GM21786 (cell line): ENCODE data around the gene JMJD8.

ENCODE experiments used
- ATAC-seq: cut with Tn5 transposase; IDR thresholded peaks from one replicate; pipeline ENCODE4 v1.9.1; 2021; ENCODE audit not compliant: unreplicated experiment

The JMJD8 gene

DNA sequence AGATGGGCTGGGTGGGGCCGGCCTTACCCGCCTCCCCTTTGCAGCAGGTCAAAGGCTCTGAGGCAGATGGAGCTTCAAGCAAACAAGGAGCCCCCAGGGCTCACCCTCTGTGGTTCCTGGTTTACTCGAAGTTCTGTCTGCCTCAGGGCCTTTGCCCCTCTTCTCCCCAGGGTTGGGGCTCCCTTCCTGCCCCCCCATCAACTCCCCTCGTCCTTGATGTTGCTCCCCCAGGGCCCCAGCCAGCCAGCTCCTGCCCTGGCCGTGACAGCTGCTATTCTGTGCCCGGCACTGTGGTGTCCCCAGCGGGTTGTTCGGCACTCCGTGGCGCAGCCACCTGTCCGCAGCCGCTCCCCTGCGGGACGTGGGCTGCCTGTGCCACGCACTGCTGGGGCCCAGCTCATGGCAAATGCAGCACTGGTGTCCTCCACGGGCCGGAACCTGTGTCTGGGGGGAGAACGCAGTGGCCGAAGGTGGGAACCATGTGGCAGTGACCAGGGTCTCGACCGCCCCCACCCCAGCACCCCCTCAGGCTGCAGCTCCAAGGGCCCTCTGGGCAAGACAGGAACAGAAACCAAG, 26.5 kb upstream of the JMJD8 start:
- no peak for ATAC-seq

DNA sequence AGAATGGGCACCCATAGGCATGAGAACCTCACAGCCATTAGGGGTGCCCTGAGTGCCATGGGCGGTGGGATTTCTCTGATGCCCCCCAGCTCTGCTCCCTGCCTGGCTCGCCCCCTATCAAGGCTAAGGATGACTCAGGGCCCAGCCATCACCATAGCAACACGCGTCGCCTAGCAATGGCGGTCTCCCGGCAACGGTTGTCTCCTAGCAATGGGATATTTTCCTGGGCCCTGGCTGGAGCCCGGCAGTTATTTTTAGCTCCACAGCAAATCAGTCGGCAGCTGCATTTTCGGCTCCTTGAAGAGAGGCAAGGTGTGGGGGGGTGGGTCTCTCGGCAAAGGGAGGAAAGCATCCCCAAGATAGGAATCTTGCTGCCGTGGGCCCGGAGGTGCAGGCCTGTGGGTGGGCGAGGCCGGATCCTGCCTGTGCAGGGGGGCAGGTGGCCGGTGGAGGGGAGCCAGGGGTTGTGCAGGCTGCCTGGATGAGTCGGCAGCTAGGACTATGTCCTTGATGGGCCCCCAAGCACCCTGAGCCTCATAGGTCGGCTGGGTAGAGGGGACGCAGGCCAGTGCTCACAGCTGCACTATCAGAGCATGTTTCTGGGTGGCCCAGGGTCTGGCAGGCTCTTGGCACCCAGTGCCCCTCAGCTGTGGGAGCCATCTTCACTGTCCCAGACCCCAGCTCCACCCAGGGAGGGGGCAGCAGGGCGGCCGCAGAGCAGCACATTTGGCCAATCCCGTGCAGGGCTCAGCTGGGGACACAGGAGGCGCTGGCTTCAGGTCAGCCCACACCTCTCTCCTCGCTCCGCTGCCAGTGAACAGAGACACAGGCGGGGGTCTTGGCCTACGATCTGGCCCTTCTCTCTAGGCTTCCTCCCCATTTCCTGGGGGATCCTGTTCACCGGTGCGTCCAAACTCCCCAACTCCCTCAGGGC, 25.7 kb upstream of the JMJD8 start:
- no peak for ATAC-seq

DNA sequence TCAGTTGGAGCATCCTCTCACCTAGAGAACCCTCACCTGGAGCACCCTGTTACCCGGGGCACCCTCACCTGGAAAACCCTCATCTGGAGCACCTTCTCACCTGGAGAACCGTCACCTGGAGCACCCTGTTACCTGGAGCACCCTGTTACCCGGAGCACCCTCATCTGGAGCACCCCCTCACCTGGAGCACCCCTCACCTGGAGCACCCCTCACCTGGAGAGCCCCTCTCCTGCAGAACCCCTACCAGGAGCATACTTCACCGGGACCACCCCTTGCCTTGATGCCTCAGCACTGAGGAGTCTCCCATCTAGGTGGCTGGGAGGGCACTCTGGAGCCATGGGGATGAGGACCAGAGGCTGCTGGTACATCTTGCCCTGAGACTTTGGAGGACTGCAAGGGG, 24.8 kb upstream of the JMJD8 start:
- no peak for ATAC-seq

DNA sequence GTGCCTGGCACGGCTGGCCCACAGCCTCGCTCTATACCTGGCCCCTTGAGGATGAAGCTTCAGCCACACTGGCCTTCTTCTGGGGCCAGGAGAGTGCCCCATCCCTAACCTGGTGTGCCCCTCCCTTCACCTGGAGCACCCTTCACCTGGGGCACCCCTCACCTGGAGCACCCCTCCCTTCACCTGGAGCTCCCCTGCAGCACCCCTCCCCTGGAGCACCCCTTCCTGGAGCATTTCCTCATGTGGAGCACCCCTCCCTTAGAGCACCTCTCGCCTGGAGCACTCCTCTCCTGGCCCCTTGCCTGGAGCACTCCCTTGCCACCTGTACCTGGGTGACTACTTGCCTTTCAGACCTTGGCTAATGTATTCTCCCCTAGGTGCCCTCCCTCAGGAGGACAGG, 23.9 kb upstream of the JMJD8 start:
- ATAC-seq, result no peak

DNA sequence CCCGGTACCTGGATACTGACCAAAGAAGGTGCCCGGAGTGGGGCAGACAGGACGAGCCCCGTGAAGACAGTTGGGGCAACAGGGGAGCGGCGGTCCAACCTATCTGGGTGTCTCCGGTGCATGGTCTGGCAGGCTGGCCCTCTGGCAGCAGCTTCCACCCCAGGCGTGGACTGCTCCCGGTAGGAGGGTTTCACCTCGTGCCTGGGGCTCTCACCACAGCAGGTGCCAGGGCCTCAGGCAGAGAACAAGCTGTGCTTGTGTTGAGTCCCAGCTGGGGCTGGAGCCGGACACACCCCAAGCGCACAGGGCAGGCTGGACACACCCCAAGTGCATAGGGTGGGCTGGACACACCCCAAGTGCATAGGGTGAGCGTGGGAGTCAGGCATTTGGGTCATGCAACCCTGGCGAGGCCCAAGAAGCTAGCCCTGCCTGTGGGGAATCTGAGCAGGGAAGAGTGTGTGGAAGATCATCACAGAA, 23.0 kb upstream of the JMJD8 start:
- ATAC-seq, result no peak

DNA sequence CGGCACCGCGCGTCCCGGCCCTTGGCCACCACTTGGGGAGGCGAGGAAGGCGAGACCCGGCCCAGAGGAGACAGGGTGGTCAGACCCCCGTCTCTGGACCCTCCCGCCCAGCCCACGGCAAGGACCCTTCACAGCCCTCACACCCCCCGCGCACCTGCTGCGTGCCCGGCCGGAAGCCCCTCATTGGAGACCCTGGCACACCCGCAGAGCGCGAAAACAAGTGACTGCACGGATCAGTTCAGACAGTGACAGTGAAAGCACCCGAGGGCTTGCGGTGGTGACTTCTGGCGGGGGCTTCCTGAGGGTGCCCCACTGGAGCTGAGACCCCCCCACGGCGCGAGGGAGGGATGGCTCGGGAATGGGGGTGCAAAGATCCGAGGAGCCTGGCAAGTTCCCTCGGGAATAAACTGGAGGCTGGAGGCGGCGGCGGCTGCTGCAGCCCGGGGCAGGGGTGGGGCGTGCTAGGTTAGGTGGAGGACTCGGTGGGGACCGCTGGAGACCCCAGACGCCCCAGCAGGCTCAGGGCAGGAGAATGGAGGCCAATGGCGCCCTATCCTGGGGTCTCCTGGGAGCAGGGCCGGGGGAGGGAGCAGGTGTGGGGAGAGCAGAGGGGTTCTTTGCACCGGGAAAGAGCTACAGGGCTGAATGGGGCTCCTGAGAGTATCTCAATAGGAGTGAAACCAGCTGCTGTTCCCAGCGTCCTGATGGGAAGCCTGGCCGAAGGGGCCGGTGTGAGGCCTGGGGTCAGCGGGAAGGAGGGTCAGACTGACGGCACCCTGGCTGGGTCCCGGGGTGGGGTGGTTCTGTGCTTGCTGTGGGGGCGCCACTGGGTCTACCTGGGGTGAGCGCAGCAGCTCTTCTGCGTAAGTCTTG, 22.3 kb upstream of the JMJD8 start:
- no peak for ATAC-seq

DNA sequence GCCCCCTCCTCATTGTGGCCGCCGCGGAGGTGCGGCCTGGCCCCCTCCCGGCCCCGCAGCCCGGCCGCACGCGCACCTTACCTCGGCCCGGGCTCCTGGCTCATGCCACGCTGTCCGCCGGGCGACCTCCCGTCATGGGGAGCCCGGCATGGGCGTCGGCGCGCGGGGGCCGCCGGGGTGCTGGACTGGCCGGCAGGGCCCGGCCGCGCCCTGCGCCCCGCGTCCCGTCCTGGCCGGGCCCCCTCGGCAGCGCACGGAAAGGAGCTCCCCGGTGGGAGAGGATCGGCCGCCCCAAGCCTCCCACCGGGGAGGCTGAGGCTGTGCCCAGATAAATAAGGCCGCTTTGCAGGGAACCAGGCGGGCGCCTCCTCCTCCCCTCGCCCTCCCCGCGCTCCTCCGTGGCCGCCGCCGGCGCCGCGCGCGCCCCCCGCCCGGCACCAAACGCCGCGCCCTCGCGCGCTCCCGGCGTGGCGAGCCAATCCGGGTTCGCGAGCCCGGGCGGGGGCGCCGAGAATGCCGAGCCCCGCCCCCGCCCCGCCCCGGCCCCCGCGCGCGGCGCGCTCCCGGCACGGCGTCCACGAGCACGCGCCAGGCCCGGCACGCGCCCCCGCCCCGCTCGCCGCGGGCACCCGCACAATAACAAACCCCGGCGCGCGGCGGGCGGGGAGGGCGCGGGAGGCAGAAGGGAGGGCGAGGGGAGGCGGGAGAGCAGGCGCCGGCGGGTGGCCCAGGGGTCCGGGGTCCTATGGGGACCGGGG, 21.5 kb upstream of the JMJD8 start, which contains the start of gene FBXL16:
Gene FBXL16 (minus strand): TSS at position 371 of the 758 bp plus-strand sequence. CDS start 8,396 bp downstream, outside the sequence.
- ATAC-seq, result no peak

DNA sequence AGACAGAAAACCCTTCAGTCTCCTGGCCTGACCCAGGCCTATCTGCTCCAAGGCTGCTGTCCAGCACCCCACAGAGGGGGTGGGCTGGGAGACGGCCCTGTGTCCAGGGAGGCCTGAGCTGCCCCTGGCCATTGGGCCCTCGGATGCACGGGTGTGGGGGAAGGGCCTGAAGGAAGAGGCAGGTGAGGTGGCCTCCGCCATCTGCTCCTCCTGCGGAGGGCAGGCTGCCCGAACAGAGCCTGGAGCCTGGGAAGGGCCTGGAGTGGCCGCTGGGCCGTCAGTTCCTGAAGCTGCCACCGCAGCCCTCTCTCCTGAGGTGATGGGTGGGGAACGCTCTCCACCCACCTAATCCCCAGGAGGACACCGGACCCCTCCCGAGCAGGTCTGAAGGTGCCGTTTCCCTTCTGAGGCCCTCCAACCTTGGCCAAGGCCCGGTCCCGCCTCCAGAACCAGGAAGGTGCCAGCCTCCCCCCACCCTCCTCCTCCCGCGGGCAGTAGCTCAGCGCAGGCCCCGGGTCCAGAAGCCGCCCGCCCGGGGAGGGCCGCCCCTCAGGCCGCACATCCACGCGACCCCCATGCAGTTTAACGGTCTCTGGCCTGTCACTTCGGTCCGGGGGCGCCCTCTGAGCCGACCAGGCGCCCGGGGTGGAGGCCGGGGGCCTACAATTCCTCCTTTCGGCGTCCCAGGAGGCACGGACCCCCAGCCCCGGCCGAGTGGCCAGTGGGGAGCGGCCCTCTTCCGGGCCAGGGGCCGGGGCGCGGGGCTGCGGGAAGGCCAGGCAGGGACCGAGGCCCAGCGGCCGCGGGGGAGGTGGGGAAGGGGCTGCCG, 20.6 kb upstream of the JMJD8 start:
- ATAC-seq, result no peak

DNA sequence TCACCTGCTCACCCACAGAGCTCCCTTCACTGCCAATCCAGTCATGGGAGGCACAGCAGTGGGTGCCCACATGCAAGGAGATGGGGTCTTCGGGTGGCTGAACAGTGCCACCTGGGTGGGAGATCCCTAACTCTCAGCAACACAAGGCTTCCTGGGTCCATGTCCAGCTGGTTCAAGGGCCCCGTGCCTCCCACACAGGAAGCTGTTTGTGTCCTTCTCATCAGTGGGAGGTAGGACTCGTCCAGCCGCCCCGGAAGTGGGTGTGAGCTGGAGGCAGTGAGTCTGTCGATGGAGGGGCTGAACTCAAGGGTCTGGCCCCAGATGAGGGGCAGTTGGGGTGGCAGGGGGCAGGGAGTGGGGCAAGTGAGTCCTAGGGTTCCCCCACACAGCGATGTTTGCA, 19.9 kb upstream of the JMJD8 start:
- no peak for ATAC-seq

DNA sequence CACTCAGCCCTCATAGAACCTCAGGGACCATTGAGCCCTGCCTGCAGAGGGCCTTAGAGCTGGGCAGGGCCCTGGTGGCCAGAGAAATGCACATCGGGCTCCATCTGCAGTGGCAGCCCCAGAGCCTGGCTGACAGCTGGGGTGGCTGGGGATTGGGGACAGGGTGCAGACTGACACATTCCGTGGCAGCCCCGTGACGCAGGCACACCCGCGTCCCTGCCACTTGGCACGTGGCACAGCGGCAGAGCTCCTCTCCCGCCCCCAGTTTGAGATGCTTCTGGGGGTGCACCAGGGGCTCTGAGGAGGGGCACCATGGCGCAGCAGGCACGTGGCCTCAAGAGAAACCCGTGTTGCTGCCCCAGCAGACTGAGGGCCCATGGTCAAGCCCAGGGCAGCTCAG, 19.3 kb upstream of the JMJD8 start:
- ATAC-seq, result no peak

DNA sequence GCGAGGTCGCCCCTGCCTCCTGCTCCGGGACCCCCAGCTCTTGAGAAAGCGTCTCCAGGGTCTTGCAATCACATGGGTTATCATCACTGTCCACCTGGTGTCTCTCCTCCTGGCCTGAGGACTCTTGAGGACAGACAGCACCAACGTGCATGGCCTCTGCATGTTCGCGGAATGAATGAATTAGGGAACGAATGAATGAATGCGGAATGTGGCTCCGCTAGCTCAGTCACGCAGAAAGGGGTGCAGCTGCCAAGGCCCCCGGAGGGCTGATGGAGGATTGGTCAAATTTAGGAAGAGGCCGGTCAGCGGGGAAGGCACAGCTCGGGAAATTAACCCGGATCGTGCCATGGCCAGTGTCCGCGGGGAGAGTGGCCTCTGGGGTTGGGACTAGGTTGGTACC, 18.2 kb upstream of the JMJD8 start:
- ATAC-seq, result no peak

DNA sequence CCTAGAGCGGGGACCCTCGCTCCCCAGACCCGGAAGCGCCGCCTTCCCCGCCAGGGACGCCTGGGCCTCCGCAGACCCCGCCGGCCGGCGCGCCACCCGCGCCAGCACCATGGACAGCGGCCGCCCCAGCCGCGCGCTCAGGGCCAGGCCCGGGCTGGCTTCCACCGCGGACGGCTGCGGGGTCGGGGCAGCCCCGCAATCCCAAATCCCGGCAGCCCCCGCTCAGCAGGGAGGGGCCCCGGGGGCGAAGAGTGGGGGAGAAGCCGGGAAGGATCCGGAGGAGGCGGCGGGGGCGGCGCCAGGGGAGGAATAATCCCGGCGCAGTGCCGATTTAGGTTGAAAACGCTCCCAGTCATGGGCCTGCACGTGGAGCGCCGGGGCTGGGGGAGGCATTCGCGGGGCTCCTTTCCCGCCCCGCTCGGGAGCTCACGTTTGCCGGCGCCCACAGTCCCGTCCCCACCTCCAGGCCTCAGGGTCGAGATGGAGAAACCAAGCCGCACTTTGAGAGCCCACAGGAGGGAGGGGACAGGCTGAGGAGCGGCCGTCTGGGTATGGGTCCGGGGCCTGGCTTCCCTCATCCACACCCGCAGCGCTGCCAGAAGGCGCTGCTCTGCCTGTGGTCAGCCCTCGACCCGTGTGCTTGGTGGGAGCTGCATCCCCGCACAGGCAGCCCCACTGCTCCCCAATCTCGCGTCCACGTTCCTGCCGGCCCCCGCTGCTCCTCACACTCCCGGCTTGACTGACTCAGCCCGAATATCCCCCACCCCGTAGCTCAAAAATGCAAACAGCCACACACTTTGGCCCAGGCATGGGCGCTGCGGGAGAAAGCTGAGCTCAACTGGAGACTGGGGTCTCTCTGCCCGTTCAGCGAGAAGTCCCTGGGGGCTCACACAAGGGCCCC, 16.8 kb upstream of the JMJD8 start:
- no peak for ATAC-seq

DNA sequence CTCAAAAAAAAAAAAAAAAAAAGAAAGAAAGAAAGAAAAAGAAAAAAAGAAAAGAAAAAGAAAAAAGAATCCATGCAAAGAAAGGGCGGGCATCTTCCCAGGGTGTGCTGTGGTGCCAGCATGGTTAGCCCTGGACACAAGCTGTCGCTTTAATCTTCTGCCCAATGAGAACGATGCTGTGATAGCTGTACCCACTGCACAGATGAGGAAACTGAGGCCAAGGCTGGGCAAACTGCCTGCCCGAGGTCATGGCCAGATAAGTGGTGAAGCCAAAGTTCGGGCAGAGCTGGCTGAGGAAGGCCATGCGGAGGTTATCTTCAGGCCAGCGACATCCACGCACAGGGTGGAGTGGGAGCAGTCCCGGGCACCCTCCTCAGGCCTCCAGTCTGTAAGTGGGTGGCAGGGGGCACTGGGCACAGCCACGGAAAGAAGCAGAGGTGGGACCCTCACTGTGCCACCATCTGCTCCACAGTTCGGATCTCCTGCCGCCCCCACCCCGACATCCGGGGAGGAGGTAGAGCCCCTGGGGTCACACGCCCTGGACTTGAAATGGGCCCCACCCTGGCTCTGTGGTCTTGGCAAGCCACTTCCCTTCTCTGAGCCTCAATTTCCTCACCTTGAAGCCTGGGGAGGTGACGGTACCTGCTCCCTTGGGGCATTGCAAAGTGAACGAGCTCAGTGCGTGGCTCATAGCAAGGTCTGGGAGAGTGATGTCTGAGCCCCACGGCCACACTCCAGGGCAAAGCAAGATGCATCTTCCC, 15.0 kb upstream of the JMJD8 start:
- ATAC-seq, result no peak

DNA sequence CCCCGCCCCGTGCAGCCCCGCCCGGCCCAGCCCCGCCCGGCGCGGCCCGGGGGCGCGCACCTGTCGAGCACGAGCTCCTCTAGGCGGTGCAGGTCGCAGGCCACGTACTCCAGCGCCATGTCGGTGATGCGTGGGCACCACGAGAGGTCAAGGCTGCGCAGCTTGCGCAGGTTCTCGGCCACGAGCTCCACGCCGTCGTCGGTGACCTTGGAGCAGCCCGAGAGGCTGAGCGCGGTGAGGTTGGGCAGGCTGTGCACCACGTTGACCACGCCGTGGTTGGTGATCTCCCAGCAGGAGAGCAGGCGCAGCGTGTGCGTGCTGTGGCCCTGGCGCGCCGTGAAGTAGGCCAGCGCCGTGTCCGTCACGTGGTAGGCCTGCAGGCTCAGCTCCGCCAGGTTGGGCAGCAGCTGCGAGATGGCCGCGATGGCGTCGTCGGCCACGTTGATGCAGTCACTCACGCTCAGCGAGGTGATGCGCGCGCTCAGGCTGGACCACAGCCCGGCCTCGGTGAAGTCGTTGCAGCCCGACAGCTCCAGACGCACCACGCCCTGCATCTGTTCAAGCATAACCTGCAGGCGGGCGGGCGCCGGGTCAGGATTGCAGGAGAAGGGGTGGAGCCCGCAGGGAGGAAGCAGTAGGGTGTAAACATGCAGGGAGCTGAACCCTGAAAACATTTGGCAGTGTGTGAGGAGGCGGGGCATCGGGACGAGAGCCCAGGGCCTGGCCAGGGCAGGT, 11.4 kb upstream of the JMJD8 start:
- ATAC-seq, result no peak

DNA sequence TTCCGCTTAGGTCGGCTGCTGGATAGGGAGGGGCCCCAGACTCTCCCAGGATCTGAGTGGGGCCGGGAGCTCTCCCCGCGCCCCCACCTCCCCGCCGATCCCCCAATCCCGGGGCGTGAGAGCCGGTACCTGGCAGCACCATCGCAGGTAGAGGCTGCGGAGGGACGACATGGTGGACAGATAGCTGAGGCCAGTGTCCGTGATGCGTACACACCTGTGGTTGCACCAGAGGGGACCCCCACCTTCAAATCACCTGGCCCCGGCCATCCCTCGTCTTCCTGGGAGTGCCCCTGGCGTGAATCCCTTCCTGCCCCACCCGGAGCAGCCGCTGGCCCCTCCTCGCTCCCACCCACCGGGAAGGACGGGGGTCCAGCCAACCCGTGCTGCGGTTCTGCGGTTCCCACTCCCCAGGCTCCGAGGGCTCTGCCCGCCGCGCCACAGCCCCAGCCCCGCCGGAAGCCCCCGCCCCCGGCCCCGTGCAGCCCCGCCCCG, 10.8 kb upstream of the JMJD8 start:
- no peak for ATAC-seq

DNA sequence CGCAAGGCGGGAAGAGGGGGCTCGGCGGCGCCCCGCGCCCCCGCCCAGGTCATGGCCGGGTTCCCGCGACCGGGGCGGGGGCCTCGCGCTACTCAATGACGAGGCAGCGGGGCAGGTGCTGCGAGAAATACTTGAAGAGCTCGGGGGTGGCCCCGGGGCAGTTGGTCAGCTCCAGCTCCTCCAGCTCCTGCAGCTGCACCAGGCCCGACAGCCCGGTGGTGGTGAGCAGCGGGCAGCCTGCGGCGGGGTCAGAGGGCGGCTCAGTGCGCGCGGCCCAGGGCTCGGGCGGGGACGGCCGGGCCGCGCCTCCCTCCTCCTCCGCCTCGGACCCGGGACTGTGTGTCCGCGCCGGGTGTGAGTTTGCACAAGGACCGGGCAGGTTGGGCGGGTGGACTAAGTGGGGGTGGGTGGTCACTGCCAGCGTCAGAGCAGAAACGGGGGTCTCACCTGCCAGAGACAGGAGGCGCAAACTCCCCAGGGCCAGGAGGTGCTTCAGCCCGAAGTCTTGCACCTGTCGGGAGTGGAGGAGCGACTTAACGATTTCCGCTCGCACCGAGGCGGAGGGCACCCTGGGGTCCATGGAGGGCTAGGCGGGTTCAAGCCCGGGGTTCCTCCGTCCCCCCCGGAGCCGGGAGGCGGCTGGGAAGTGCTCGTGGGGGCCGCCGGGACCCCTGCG, 10.2 kb upstream of the JMJD8 start:
- ATAC-seq, result no peak

DNA sequence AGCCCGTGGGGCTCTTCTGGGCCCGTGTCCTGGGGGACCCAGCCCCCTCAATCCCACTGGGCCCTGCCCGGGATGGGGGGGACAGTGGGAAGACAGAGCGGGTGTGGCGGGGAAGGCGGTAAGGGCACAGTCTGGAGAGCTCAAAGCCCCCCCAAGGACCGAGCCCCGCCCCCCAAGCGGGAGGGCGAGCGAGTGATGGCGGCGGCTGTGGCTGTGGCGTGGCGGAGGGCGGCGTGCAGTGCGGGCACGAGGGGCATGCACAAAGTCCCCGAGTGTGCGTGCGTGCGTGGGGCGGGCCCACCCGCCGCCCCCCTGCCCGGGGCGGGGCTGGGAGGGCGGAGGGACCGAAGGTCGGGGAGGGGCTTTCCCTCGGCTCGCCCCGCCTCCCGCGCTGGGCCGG, 9.6 kb upstream of the JMJD8 start:
- ATAC-seq, result no peak
